ENCODE data around the gene AOPEP.
"Not testable (repeated sequence)": the region's sequence is repeated elsewhere in the genome, so short reads cannot be mapped to it uniquely, and the experiment has no call there.

Gene AOPEP

DNA sequence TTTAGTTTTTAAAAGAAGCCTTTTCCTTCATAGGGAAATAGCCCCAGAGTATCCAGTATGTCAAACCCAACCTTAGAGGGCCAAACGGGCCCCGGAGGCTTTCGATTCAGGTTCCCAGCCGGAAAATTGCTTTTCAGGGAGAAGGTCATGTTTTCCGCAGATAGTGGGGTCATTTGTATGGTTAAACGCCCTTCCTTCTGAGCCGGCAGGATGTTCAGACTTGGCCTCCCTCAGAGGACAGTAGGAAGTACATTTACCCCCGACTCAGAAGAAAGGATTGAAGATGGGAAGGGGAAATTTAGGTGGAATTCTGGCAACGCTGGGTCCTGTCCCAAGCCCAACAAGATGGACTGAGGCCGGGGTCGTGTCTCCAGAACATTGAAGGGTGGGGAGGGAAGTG is 195.2 kb downstream of the AOPEP start:
- no peak for DNase-seq

DNA sequence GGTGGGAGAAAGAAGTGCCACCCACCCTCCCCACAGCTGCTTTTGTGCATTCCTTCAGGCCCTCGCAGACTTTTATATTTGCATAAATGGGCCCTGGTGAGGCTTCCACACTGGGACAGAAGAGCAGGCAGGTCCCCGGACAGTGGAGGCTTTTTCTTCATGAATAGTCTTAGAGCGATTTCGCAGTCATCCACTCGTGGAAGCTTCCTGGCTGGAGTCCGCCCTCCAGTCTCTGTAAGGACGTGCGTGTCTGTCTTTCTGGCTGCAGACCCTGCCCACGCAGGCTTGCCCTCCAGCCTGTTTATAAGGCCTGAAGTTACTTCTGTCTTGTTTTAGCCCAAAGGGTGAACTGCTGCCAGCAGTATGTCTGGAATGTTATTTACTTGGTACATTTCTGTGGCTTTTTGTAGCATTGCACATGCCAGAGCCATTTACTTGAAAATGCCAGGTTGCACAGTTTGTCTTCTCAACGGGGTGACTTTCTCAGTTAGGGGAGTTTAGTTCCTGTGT is 195.7 kb downstream of the AOPEP start:
- no peak for DNase-seq

DNA sequence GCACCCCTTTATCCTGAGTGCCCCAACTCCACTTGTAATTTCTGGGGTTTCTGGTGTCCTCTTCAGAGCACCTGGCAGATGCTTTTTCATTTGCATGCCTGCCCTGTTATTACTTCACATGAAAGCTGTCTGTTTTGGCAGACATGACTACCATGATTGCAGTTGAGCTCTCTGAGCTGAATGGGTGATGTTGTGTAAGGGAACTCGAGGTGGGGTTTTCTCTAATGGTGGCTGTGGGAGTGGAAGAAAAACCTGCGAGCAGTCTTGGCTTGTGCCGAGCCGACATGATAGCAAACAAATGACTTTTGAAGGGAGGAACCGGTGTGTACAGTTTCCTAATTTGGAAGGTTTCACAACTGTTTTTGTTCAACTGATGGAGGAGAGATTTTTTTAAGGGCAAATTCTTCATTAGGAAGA is 196.2 kb downstream of the AOPEP start:
- DNase-seq, result no peak

DNA sequence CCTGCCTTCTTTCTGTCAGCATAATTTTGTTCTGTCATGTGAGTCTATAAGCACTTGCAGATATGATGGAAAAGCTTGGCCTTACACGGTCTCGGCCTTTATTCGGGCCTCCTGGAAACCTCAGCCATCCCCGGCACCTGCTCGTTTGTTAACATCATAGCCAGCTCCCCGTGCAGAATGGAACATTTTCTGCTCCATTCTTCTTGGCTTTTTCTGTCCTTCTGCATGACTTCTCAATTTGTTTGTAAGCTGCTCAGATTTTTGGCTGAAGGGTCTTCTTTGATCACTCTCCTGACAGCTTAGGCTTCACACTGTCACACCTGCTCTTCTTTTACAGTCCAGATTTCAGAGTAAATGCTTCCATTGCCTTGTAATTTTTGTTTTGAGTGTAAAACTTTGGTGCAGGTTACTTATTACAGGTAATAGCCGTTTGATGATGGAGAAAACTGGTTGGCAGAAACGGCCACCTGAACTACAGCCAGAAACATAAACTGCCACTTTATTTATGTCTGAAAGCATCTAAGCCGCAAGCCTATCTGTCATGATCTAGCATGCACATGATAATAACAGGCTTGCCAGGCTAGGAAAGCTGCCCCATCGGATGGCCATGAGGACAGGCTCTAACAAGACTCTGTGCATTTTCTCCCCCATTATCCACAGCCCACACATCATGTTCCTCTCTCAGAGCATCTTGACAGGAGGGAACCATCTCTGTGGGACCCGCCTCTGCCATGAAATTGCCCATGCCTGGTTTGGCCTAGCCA is 197.0 kb downstream of the AOPEP start:
- DNase-seq, result no peak

DNA sequence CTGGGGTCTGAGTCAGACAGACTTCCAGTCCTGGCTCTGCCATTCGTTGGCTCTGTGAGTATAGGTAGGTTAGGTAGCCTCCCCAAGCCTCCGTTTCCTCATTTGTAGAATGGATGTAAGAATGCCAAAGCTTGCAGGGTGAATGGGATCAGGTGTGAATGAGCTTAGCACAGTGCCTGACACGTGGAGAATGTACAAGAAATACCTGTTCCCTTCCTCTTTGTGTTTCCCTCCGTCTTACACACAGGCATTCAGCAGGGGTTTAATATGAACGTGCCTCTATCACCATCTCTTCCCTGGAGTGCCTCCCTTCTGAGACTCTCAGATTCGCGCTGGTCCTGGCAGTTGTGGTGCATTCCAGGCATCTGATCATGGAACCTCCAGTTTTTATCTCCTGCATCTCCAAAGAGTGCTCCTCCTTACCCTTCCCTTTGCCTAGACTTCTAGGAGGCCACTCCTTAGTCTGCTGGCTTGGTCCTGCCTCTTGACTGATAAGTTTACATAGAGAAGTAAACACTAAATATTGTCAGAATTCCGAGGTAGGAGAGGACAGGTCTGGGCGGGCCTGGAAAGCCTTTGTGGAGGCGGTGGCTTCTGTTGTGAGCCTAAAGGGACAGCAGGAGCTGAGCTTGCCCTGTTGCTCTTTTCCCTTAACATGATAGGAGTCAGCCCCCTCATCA is 199.4 kb downstream of the AOPEP start:
- no peak for DNase-seq

DNA sequence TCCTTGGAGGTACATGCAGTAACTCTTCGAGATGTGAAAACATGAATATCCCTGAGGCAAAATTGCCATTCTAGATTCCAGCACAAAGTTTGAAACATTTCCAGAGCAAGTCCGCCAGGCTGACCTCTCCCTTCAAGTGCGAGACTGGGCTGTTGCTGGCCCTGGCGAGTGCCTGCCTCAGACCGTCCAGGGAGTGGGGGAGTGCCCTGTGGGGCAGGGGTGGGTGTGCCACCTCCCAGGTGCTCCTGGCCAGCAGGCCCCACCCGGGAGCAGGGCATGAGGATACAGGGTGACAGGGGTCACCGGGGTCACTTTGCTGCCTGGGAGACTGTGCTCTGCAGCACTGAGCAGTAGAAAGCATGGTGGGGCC is 199.9 kb downstream of the AOPEP start:
- no peak for DNase-seq

DNA sequence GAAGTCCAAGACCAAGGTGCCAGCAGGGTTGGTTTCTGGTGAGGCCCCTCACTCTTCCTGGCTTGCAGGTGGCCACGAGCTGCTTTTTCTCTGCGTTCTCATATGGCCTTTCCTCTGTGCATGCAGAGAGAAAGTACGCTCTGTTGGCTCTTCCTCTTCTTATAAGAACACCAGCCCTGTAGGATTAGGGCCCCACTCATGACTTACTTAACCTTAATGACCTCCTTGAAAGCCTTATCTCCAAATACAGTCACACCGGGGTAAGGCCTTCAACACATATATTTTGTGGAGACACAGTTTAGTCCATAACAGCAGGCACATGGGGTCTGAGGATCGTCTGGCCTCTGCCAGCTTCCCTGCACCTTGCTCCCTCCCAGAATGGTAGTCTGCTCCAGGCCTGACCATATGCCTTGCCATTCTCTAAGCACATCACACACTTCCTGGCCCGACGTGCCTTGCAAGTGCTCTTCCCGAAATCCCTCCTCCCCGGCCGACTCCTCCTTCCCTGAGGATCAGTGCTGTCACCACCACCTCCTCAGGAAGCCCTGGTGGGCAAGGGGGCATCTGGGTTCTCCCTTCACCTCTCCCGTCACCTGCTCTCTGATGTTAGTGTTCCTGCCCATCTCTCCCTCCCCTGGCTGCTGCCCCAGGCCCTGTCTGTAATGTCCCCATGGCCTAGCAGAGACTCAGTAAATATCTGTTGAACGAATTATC is 200.7 kb downstream of the AOPEP start:
- no peak for DNase-seq

DNA sequence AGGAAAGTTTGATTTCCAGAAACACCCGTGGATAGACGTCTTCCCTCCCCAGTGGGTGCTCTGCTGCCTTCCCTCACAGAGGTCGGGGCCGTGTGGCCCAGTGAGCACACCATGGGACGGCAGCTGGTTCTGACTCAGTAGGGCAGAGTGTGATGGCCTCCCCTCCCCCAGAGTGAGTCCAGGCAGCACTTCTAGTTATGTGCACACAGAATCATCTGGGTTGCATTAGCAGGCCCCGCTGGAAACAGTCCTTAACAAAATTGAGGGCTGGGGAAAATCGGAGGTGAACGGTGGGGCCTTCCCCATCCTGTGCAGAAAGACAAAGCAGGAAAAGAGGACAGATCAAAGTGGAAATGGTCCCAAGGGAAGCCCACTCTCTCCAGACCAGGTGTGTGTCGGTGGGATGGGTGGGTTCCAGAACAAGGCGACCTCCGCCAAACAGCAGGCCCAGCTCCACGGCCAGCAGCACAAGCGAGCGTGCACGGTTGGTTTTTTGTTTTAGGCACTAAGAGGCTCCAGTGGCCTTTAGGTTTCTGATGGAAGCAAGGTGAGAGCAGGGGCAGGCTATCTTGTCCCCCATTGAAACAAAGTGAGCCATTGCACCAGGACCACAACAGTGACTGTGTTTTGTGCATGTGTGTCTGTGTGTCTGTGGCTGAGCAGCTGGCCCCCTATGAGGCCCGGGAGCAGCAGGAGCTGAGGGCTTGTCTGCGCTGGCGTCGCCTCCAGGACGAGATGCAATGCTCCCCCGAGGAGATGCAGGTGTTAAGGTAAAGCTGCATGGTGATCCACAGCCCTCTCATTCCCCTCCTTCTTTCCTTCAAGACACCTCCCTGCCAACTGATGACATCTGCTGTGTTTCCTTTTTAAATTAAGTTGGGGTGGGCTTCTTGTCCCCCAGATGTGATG is 201.5 kb downstream of the AOPEP start:
- no peak for DNase-seq

DNA sequence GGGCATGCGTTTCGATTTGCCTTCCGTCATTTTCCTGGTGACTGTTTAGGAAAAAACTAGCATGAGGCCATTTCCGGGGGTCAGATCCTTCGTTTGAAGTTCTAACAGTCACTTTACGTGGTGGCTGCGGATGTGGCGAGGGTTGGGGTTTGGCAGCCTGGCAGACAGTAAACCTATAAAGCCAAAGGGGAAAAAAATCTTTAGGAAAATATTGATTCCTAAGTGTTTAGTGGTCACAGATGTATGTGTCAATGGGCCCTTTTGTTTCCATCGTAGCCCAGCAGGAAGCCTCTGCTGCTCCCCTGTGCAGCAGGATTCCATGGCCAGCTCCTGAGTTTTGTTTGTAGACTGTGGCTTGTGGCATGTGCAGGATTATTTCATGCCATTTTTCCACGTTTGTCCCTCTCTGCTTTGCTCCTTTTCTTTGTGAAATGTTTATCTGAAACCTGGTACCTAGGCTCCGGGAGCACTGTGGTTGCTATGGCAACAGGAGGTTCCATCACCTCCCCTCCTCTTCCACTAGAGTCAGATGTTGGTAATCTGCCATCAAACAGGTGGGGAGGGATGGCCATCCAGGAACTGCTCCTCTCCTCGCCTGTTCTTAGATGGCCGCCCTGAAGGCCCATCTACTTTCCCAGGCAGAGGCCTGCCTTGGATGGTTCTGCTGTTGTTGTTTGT is 202.3 kb downstream of the AOPEP start:
- no peak for DNase-seq

DNA sequence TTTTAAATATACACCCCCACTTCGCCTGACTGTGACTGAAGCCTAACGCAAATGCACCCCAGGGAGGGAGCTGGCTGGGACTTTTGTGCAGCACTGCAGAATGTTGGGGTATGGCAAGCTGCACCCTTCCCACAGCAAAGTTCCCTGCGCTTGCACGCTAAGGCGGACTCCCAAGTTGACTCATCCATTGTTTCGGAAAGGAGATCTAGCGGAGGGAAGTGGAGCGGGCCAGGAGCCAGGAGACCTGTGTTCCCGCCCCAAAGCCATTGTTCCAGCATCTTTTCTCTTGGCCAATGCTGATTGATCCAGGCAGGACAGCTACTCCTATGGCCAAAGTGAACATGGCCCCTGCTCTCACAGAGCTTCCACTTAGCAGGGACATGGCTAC is 202.9 kb downstream of the AOPEP start:
- no peak for DNase-seq

DNA sequence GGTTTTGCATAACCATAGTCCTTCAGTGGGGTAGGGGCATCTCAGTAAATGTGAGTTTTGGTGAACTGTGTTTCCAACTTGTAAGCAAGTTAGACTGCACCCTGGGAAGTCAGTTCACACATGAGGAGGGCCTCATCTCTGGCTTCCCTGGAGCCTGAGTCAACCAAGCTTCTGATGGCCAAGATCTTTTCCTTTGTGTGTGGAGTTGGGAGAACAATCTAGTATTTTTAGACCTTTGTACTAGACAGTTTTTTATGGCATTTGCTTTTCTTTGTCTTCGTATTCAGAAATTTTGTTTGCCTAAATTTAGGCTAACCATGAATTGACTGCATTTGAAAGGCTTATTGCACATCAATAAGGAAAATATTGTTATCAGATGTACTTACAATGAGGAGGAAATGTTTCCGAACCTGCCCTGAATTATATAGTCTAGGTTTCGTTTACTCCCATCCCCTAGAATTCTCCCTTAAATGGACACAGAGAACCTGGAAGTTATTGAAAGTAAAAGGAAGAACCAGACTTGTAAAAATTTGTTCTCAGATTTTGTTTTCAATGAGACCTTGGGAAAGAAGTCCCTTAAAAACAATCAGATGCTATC is 204.6 kb downstream of the AOPEP start:
- no peak for DNase-seq

DNA sequence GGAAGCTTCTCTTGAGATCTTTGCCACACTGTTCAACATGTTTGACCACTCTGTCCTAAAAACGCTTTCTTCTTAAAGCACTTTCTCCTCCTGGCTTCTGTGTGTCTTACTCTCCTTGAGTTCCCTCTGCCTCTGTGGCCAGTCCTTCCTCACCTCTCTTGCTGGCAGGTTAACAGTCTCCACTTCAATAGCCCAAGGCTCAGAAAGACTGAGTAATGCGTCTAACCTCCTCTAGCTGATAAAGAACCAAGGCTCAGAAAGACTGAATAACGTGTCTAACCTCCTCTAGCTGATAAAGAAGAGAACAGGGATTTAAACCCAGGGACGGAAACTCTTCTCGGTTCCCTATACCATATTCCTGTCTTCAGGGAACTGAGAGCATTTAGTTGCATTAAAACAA is 205.2 kb downstream of the AOPEP start:
- DNase-seq, result no peak

DNA sequence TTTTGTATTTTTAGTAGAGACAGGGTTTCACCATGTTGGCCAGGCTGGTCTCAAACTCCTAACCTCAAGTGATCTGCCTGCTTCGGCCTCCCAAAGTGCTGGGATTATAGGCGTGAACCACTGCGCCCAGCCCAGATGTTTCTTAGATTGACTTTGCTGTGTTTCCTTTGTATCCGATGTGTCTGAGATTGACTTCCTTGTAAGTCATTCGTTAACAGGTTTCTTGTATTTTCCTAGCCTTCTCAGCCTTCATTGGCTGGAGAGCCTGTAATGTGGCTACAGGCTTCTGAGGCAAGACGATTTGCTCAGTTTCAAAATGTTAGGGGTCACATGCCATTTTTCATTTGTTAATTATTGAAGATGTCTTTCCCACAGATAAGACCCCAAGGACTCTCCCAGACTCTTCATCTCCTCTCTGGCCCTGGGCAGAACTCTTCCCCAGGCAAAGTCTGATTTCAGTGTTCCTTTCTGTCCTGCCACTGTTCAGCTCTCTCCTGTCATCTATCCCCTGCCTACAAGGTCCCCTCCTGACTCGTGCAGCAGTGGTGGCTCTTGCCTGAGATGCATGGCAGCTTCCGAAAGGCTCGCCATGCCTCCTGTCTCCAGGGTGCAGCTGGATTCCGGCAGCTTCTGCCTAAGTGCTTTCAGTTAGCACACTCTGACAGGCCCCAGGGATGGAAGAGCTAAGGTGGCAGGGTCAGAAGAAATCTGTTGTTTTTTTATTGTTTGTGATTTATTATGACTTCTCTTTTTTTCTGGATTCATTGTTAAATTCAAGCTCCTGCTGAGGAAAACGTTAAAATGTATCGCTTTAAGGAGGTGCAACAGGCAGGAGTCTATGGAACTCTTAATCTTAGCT is 206.4 kb downstream of the AOPEP start:
- DNase-seq, result no peak

DNA sequence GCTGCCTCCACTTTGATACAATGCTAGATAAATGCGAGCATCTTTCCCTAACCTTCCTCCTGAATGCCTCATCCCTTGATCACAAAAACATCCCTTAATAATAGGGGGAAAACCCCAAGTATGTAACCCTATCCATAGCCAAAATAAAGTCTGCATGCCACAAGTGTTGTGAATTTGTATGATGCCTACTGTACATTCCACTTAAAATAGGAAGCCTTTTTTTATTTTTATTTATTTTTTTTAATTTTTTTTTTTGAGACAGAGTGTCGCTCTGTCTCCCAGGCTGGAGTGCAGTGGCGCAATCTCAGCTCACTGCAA is 207.0 kb downstream of the AOPEP start:
- DNase-seq, result no peak

DNA sequence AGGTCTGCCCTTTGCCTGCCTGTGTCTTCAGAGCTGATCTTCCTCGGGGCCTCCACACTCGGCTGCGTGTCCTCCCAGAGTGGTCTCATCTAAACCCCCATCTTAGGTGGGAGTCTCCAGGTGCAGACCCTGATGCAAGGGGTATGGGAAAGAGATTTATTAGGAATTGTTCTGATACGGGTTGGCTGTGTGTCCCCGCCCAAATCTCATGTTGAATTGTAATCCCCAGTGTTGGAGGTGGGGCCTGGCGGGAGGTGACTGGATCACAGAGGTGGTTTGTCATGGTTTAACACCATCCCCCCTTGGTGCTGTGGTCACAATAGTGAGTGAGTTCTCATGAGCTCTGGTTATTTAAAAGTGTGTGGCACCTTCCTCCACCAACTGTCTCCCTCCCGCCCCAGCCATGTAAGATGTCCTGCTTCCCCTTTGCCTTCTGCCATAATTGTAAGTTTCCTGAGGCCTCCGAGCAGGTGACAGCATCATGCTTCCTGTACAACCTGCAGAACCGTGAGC is 208.4 kb downstream of the AOPEP start:
- no peak for DNase-seq

DNA sequence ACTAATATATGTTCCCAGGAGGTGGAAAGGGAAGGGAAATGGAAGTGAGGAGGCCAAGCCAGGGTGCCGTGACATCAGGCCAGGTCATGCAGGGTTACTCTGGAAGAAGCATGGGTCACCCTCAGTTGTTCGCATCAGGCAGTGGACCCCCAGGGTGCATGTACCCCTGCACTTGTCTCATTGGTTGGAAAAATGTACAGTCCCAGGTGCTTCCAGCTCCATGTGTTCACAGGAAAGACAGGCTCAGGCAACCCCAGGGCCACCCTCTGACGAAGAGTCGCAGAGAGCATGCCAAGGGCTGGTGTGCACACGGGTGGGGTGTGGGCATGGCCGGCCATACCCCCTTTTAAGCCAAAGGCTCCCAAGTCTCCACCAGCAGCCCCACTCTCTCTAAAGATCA is 208.9 kb downstream of the AOPEP start:
- no peak for DNase-seq

DNA sequence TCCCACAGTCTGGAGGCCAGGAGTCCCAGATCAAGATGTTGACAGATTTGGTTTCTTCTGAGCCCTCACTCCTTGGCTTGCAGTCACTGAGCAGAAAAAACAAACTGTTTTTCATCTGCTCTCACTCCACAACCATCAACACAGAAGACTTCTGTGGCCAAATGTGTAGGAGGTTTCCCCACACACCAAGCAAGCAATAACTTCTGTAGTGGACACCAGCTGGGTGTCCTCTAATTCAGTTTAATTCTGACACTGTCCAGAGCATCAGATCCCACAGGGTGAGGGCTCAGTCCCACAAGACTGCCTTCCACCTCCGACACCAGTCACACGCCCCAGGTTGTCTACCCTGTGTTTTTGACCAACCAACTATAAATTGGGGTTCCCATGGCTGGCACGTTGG is 209.9 kb downstream of the AOPEP start:
- DNase-seq, result no peak

DNA sequence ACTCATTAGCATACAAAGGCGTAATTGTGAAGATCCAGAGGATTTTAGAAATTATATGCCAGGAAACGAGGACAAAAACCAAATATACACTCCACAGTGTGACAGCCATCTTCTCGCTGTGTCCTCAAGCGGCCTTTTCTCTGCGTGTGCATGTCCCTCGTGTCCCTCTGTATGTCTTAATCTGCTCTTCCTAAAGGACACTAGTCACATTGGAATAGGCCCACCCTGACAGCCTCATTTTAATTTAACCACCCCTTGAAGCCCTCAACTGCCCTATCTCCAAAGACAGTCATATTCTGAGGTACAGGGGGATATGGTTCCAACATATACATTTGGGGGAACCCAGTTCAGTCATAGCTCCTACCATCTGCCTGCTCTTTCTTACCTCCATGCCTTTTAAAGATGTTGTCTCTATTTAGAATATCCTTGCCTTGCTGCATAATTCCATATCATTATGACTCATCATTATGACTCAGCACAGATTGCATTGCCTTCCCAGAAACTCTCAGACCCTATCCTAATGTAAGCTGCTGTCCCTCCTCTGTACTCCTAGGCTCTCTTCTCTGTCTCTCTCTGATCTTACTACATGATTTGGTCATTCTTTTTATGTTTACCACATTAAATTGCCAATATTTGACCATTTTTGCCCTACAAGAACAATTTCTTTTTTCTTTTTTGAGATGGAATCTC is 210.9 kb downstream of the AOPEP start:
- no peak for DNase-seq

DNA sequence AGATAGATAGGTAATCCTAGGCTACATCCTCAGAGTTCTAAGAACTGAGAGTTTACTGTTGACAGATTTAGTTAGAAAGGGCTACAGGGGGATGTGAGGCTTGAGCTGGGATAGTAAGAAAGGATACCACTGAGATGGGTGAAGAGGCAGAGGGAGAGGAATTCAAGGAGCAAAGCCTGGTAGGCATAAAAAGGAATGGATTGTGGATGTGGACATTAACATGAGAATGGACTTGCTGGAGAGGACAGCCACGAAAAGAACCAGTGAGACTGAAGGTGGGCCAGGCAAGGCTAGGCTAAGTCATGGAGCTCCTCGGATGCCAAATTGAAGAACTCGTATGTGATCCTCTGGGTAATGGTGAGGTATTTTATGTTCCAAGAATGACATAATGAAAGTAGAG is 211.9 kb downstream of the AOPEP start:
- DNase-seq, result no peak

DNA sequence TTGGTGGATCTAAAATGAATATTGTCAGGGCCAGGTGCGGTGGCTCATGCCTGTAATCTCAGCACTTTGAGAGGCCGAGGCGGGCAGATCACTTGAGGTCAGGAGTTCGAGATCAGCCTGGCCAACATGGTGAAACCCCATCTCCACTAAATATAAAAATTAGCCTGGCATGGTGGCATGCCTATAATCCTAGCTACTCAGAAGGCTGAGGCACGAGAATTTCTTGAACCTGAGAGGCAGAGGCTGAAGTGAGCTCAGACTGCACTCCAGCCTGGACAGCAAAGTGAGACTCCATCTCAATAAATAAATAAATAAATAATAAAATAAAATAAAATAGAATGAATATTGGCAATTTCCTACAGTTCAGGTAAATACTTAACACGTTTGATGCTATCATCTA is 213.8 kb downstream of the AOPEP start:
- not testable (repeated sequence) for DNase-seq

All from stimulated activated CD4-positive, alpha-beta T cell treated with anti-CD3 and anti-CD28 coated beads, Interleukin-4, amount 100 ng/mL, for 24 hours (primary cell).